WTC11 (cell line): Measurements from ENCODE around the gene SYCN. TPM values are rescaled to one million over a fixed set of nuclear protein-coding genes. Genes with fewer than 3 reads are reported as not detected.

Experiments used
- ATAC-seq: fragments of 200-7000 bp; cut with Tn5 transposase; 2 replicates; pipeline ENCODE4 v1.10.0; 2021; ENCODE audit warnings: mild to moderate bottlenecking, moderate library complexity
- CTCF ChIA-PET: fragments of 300-600 bp; sonication (Branson Sonifier 250); formaldehyde crosslinking; loops from one replicate; lab custom pipeline; 2021; ENCODE audit warnings: antibody characterized with exemption; lab: Charles Lee
- POLR2A ChIA-PET: fragments of 350-600 bp; sonication (Branson Sonifier 250); formaldehyde crosslinking; loops from one replicate; lab custom pipeline; 2021; ENCODE audit warnings: antibody characterized with exemption; lab: Charles Lee
- DNase-seq: peaks from one replicate; pipeline ENCODE4 v3.0.0; 2021; ENCODE audit warnings: low spot score
- H3K27ac Mint-ChIP-seq: 2 replicates; pipeline ENCODE4 v1.8.0; 2021; ENCODE audit warnings: mixed read lengths
- H3K27me3 Mint-ChIP-seq: 2 replicates; pipeline ENCODE4 v1.8.0; 2021; ENCODE audit warnings: low read depth, mild to moderate bottlenecking, moderate library complexity, mixed read lengths
- H3K36me3 Mint-ChIP-seq: 2 replicates; pipeline ENCODE4 v1.8.0; 2021; ENCODE audit warnings: mixed read lengths
- H3K4me1 Mint-ChIP-seq: 2 replicates; pipeline ENCODE4 v1.8.0; 2022; ENCODE audit warnings: mixed read lengths
- H3K4me3 Mint-ChIP-seq: 2 replicates; pipeline ENCODE4 v1.8.0; 2021; ENCODE audit warnings: mild to moderate bottlenecking, moderate library complexity, mixed read lengths
- H3K9me3 Mint-ChIP-seq: 2 replicates; pipeline ENCODE4 v1.8.0; 2021; ENCODE audit warnings: mixed read lengths
- CBFB ChIP-seq: sonication (generic); formaldehyde crosslinking; IDR thresholded peaks from 2 replicates; pipeline ENCODE4 v1.8.1; 2022; ENCODE audit warnings: mild to moderate bottlenecking, low read depth, missing genetic modification reagents
- CREB1 ChIP-seq: sonication (generic); formaldehyde crosslinking; IDR thresholded peaks from 2 replicates; pipeline ENCODE4 v1.8.0; 2023; ENCODE audit warnings: mild to moderate bottlenecking, missing genetic modification reagents
- CREM ChIP-seq: sonication (generic); formaldehyde crosslinking; IDR thresholded peaks from 2 replicates; pipeline ENCODE4 v1.8.1; 2022; ENCODE audit warnings: mild to moderate bottlenecking, missing genetic modification reagents, moderate library complexity
- CTCF ChIP-seq: fragments of 200-600 bp; IDR thresholded peaks from 2 replicates; pipeline ENCODE4 v1.8.0; 2022; ENCODE audit warnings: antibody characterized with exemption
- ERG ChIP-seq: fragments of 250-450 bp; sonication (Bioruptor Pico); IDR thresholded peaks from 2 replicates; pipeline ENCODE4 v1.8.0; 2021; ENCODE audit warnings: mild to moderate bottlenecking
- ETV6 ChIP-seq: sonication (generic); formaldehyde crosslinking; IDR thresholded peaks from 2 replicates; pipeline ENCODE4 v1.8.1; 2022; ENCODE audit warnings: mild to moderate bottlenecking, missing genetic modification reagents
- FOXJ3 ChIP-seq: sonication (generic); formaldehyde crosslinking; IDR thresholded peaks from 2 replicates; pipeline ENCODE4 v1.9.0; 2021; ENCODE audit warnings: missing genetic modification reagents, mild to moderate bottlenecking, borderline replicate concordance
- FOXK1 ChIP-seq: sonication (generic); formaldehyde crosslinking; IDR thresholded peaks from 2 replicates; pipeline ENCODE4 v1.8.0; 2022; ENCODE audit warnings: mild to moderate bottlenecking, moderate library complexity, missing genetic modification reagents
- GABPB1 ChIP-seq: sonication (generic); formaldehyde crosslinking; IDR thresholded peaks from 2 replicates; pipeline ENCODE4 v1.8.1; 2023; ENCODE audit warnings: mild to moderate bottlenecking, missing genetic modification reagents
- GTF2I ChIP-seq: fragments of 250-450 bp; sonication (Bioruptor Pico); conservative IDR thresholded peaks from 2 replicates; pipeline ENCODE4 v1.4.0; 2021; ENCODE audit warnings: mild to moderate bottlenecking
- HMGXB4 ChIP-seq: sonication (generic); formaldehyde crosslinking; IDR thresholded peaks from 2 replicates; pipeline ENCODE4 v1.8.1; 2023; ENCODE audit warnings: mild to moderate bottlenecking, moderate library complexity, missing genetic modification reagents
- MXD4 ChIP-seq: fragments of 250-450 bp; sonication (Bioruptor Pico); IDR thresholded peaks from 2 replicates; pipeline ENCODE4 v1.8.0; 2021; ENCODE audit warnings: mild to moderate bottlenecking, moderate library complexity, borderline replicate concordance
- MYBL2 ChIP-seq: sonication (generic); formaldehyde crosslinking; IDR thresholded peaks from 2 replicates; pipeline ENCODE4 v1.8.1; 2023; ENCODE audit warnings: mild to moderate bottlenecking, moderate library complexity, missing genetic modification reagents
- NFE2L1 ChIP-seq: sonication (generic); formaldehyde crosslinking; IDR thresholded peaks from 2 replicates; pipeline ENCODE4 v1.8.1; 2023; ENCODE audit warnings: missing genetic modification reagents
- PREB ChIP-seq: sonication (generic); formaldehyde crosslinking; IDR thresholded peaks from 2 replicates; pipeline ENCODE4 v1.8.1; 2022; ENCODE audit warnings: mild to moderate bottlenecking, missing genetic modification reagents, moderate library complexity, borderline replicate concordance
- PRRX2 ChIP-seq: fragments of 250-450 bp; sonication (Bioruptor Pico); IDR thresholded peaks from 2 replicates; pipeline ENCODE4 v1.8.0; 2021; ENCODE audit warnings: mild to moderate bottlenecking
- SOX15 ChIP-seq: fragments of 250-450 bp; sonication (Bioruptor Pico); IDR thresholded peaks from 2 replicates; pipeline ENCODE4 v1.9.0; 2021; ENCODE audit warnings: mild to moderate bottlenecking
- TEAD1 ChIP-seq: sonication (generic); formaldehyde crosslinking; IDR thresholded peaks from 2 replicates; pipeline ENCODE4 v1.8.0; 2022; ENCODE audit warnings: mild to moderate bottlenecking, missing genetic modification reagents
- TP53 ChIP-seq: sonication (generic); formaldehyde crosslinking; IDR thresholded peaks from 2 replicates; pipeline ENCODE4 v1.8.1; 2023; ENCODE audit warnings: mild to moderate bottlenecking, missing genetic modification reagents
- ZBTB43 ChIP-seq: sonication (generic); formaldehyde crosslinking; IDR thresholded peaks from 2 replicates; pipeline ENCODE4 v1.8.1; 2023; ENCODE audit warnings: mild to moderate bottlenecking, missing genetic modification reagents
- ZNF121 ChIP-seq: sonication (generic); formaldehyde crosslinking; IDR thresholded peaks from 2 replicates; pipeline ENCODE4 v1.8.0; 2023; ENCODE audit warnings: missing genetic modification reagents
- ZNF317 ChIP-seq: sonication (generic); formaldehyde crosslinking; IDR thresholded peaks from 2 replicates; pipeline ENCODE4 v1.8.1; 2023; ENCODE audit warnings: low read depth, mild to moderate bottlenecking, moderate library complexity, missing genetic modification reagents, borderline replicate concordance
- total RNA-seq: library from RNA; stranded (reverse); gene quantifications from 3 replicates; pipeline ENCODE4 v1.2.3, GENCODE V29; 2021

Gene SYCN
- total RNA-seq, 1 experiment from 2014 or later: 0.77 TPM

GRCh38 chr19:39253374-39254149, 49.5 kb upstream of the SYCN start:
- Mint-ChIP-seq H3K4me1 (no peaks in the 10 kb centered on the region), H3K4me3 (no peak overlapping the region), H3K36me3 (no peaks in the 10 kb centered on the region), H3K9me3 (peaks cover 10% of the 10 kb centered on the region), H3K27ac (no peak overlapping the region), H3K27me3 (peaks cover 77% of the 10 kb centered on the region)
- TF ChIP-seq NFE2L1 (no peak), HMGXB4 (no peak), ZNF121 (CRISPR knock-in tag) (no peak), TEAD1 (CRISPR knock-in tag) (no peak), MYBL2 (no peak), PREB (no peak), CTCF (no peak), ZBTB43 (no peak), TP53 (no peak)
- no peak for DNase-seq
- no peak for ATAC-seq
- POLR2A ChIA-PET: no interaction called here
- CTCF ChIA-PET: no interaction called here

GRCh38 chr19:39252458-39252857, 48.4 kb upstream of the SYCN start:
- no peak for DNase-seq
- H3K9me3 Mint-ChIP-seq: peaks cover 10% of the 10 kb centered on the region
- TF ChIP-seq SOX15: no peak
- no peak for TF ChIP-seq PRRX2 (CRISPR knock-in tag)
- no peak for TF ChIP-seq ETV6 (CRISPR knock-in tag)
- no peak for TF ChIP-seq CBFB (CRISPR knock-in tag)
- TF ChIP-seq MXD4 (CRISPR knock-in tag): no peak
- TF ChIP-seq CREB1 (CRISPR knock-in tag): no peak
- no peak for TF ChIP-seq GABPB1 (CRISPR knock-in tag)
- no peak for TF ChIP-seq CREM (CRISPR knock-in tag)
- TF ChIP-seq GTF2I (CRISPR knock-in tag): no peak
- TF ChIP-seq FOXK1 (CRISPR knock-in tag): no peak
- no peak for TF ChIP-seq ZNF317 (CRISPR knock-in tag)
- no peak for TF ChIP-seq ZBTB43
- no peak for TF ChIP-seq ERG (CRISPR knock-in tag)
- no peak for TF ChIP-seq PREB
- TF ChIP-seq FOXJ3 (CRISPR knock-in tag): no peak
- CTCF ChIA-PET: interaction anchor here (1.1 kb wide), 1 partner anchor 75 kb away, joined by 3 read pairs; no protein-coding TSS in a partner anchor
- H3K4me1 Mint-ChIP-seq: no peaks in the 10 kb centered on the region
- H3K27me3 Mint-ChIP-seq: peaks cover 81% of the 10 kb centered on the region
- H3K27ac Mint-ChIP-seq: no peak overlapping the region
- H3K36me3 Mint-ChIP-seq: no peaks in the 10 kb centered on the region
- ATAC-seq: no peak
- POLR2A ChIA-PET: no interaction called here
- H3K4me3 Mint-ChIP-seq: no peak overlapping the region
